NCI-H526 (cell line): ENCODE measurements around the gene MCRS1.
"Not testable (repeated sequence)": the region's sequence is repeated elsewhere in the genome, so short reads cannot be mapped to it uniquely, and the experiment has no call there.

Experiments used
- DNase-seq, 2 experiments: peaks; one replicate each; lab custom pipeline; 2025; lab: John Stamatoyannopoulos, UW

MCRS1 gene

GRCh38 chr12:49567611-49568441 is at the start of gene MCRS1:
TSS of gene MCRS1 (minus strand) at chr12:49568142. CDS start at chr12:49566731, 1,411 bp downstream.
- peak; percentile 89 to 94 for DNase-seq

GRCh38 chr12:49616533-49617219 is 48.7 kb upstream of the MCRS1 start:
- peak; percentile 80 to 81 for DNase-seq

- DNase-seq = no peak
Observed at GRCh38 chr12:49615725-49616124, 47.8 kb upstream of the MCRS1 start.

- DNase-seq = no peak
Observed at GRCh38 chr12:49612210-49612609, 44.3 kb upstream of the MCRS1 start.

GRCh38 chr12:49610785-49611184 is 42.8 kb upstream of the MCRS1 start:
- not testable (repeated sequence) for DNase-seq

GRCh38 chr12:49609875-49610154 is 41.9 kb upstream of the MCRS1 start:
- DNase-seq = peak in 1 of 2 experiments; percentile 15

- no peak for DNase-seq
Observed at GRCh38 chr12:49609059-49609874, 41.3 kb upstream of the MCRS1 start.

GRCh38 chr12:49605539-49605938 is 37.6 kb upstream of the MCRS1 start, which contains the start of gene FAM186B:
TSS of gene FAM186B (minus strand) at chr12:49605639. CDS start at chr12:49605477, 162 bp downstream.
- DNase-seq = not testable (repeated sequence)

GRCh38 chr12:49604856-49605255 is 36.9 kb upstream of the MCRS1 start:
- DNase-seq = no peak

GRCh38 chr12:49603721-49604120 is 35.8 kb upstream of the MCRS1 start:
- DNase-seq = no peak

- DNase-seq = no peak
Observed at GRCh38 chr12:49599961-49600360, 32.0 kb upstream of the MCRS1 start.

GRCh38 chr12:49598527-49598926 is 30.6 kb upstream of the MCRS1 start:
- no peak for DNase-seq

GRCh38 chr12:49588721-49589516 is 21.0 kb upstream of the MCRS1 start:
- no peak for DNase-seq

GRCh38 chr12:49588281-49588680 is 20.3 kb upstream of the MCRS1 start:
- DNase-seq = no peak

- no peak for DNase-seq
Observed at GRCh38 chr12:49587174-49587908, 19.4 kb upstream of the MCRS1 start.

GRCh38 chr12:49585477-49586459 is 17.8 kb upstream of the MCRS1 start:
- no peak for DNase-seq

- no peak for DNase-seq
Observed at GRCh38 chr12:49584591-49584990, 16.6 kb upstream of the MCRS1 start.

GRCh38 chr12:49583366-49584094 is 15.6 kb upstream of the MCRS1 start:
- DNase-seq = no peak

GRCh38 chr12:49582850-49583249 is 14.9 kb upstream of the MCRS1 start:
- no peak for DNase-seq
